Measurements from ENCODE around the gene ACTRT2. TPM values are rescaled to one million over a fixed set of nuclear protein-coding genes. Genes with fewer than 3 reads are reported as not detected.

Gene ACTRT2
- total and polyA plus RNA-seq, 2 donors (not counting 3 experiments of a cell fraction or from before 2014, with no cell fraction given), result not detected

- Histone ChIP-seq H2AFZ (ENCODE audit: low read depth, low read length) (no peak overlapping the region), H3K27me3 (ENCODE audit: control insufficient read depth in 2 of 2, insufficient read depth in 2 of 2, low read length in 2 of 2) (no peaks in the 10 kb centered on the region), H3K4me1 (ENCODE audit: control insufficient read depth, extremely low read depth, insufficient read depth, low read length) (no peaks in the 10 kb centered on the region), H3K36me3 (ENCODE audit: control insufficient read depth in 2 of 2, extremely low read depth in 1 of 2, insufficient read depth in 2 of 2, low read length in 2 of 2) (no peaks in the 10 kb centered on the region), H3K9me1 (replicated peaks; ENCODE audit: control insufficient read depth, extremely low read depth, insufficient read depth, low read length) (no peaks in the 10 kb centered on the region), H3K9ac (replicated peaks; ENCODE audit: extremely low read depth, insufficient read depth, low read length) (no peak overlapping the region), H3K27ac (ENCODE audit: insufficient read depth, low read depth, low read length) (no peak overlapping the region), H3K9me3 (replicated peaks; ENCODE audit: control insufficient read depth, insufficient read depth, low read length) (no peaks in the 10 kb centered on the region), H4K20me1 (replicated peaks; ENCODE audit: control insufficient read depth, extremely low read depth, insufficient read depth, low read length) (no peaks in the 10 kb centered on the region), H3K79me2 (ENCODE audit: control insufficient read depth, insufficient read depth, low read length) (no peaks in the 10 kb centered on the region), H3K4me2 (ENCODE audit: insufficient read depth, low read length) (no peak overlapping the region), H3K4me3 (replicated peaks in 1 of 3; ENCODE audit: insufficient read depth in 1 of 3, low read depth in 1 of 3, low read length in 3 of 3) (no peak overlapping the region)
- FAIRE-seq, result no peak
- no peak for TF ChIP-seq MAX (IDR thresholded peaks at IDR 0.05; ENCODE audit: insufficient read depth, insufficient read length)
- TF ChIP-seq EZH2 (IDR thresholded peaks at IDR 0.05; ENCODE audit: borderline replicate concordance, low read depth, low read length, severe bottlenecking), result no peak
- no peak for TF ChIP-seq MYC (IDR thresholded peaks at IDR 0.05; ENCODE audit: low read depth, low read length)
- TF ChIP-seq POLR2A (IDR thresholded peaks at IDR 0.05; ENCODE audit: low read depth, low read length), result no peak
- no peak for TF ChIP-seq CTCF (IDR thresholded peaks at IDR 0.05; ENCODE audit: extremely low read depth in 1 of 2, insufficient read depth in 1 of 2, low read depth in 1 of 2, low read length in 2 of 2)
- no peak for TF ChIP-seq POLR2AphosphoS5 (IDR thresholded peaks at IDR 0.05; ENCODE audit: insufficient read depth, low read depth, low read length)
- no TSS peak for BruUV-seq (replicated peaks)
- dilution Hi-C loops (cut with MboI; ENCODE audit: extremely low pct_ligation_motif_present, low sequenced_read_pairs), result no loop called here
- POLR2A ChIA-PET, result no interaction called here
- CTCF ChIA-PET, result no interaction called here
- intact Hi-C loops (cut with micrococcal nuclease), result no loop called here
- no peak for DNase-seq (ENCODE audit: low read depth, low spot score)
These were observed 3.2 kb upstream of the ACTRT2 start for GRCh38 chr1:3018051-3018471.

DNA sequence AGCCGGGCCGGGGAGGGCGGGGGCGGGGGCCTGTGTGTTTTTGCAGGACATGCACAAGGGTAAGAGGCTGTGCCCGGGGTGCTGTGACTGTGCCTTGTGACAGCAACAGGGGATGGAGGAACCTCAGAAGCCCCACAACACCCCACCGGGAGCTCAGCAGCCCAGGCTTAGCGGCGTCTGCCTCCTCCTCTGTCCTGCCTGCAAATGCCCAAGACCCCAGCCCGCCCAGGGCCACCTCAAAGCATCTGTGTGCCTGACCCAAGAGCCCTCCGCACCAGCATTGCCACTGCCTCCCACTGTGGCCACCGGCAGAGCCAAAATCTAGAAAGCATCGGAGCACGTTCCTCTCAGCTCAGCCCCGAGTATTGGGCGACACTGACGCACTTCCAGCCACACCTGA lies 2.7 kb upstream of the ACTRT2 start:
- Histone ChIP-seq H3K36me3 (ENCODE audit: control insufficient read depth in 2 of 2, extremely low read depth in 1 of 2, insufficient read depth in 2 of 2, low read length in 2 of 2) (no peaks in the 10 kb centered on the region), H3K27me3 (ENCODE audit: control insufficient read depth in 2 of 2, insufficient read depth in 2 of 2, low read length in 2 of 2) (no peaks in the 10 kb centered on the region)
- dilution Hi-C loops (cut with MboI; ENCODE audit: extremely low pct_ligation_motif_present, low sequenced_read_pairs), result no loop called here

More for the DNA sequence above, 2.7 kb upstream of the ACTRT2 start:
- Histone ChIP-seq H3K9me1 (replicated peaks; ENCODE audit: control insufficient read depth, extremely low read depth, insufficient read depth, low read length) (no peaks in the 10 kb centered on the region), H3K9me3 (replicated peaks; ENCODE audit: control insufficient read depth, insufficient read depth, low read length) (no peaks in the 10 kb centered on the region), H3K4me3 (replicated peaks in 1 of 3; ENCODE audit: insufficient read depth in 1 of 3, low read depth in 1 of 3, low read length in 3 of 3) (no peak overlapping the region), H4K20me1 (replicated peaks; ENCODE audit: control insufficient read depth, extremely low read depth, insufficient read depth, low read length) (no peaks in the 10 kb centered on the region), H3K9ac (replicated peaks; ENCODE audit: extremely low read depth, insufficient read depth, low read length) (no peak overlapping the region), H3K27ac (ENCODE audit: insufficient read depth, low read depth, low read length) (no peak overlapping the region), H3K4me1 (ENCODE audit: control insufficient read depth, extremely low read depth, insufficient read depth, low read length) (no peaks in the 10 kb centered on the region), H3K79me2 (ENCODE audit: control insufficient read depth, insufficient read depth, low read length) (no peaks in the 10 kb centered on the region), H2AFZ (ENCODE audit: low read depth, low read length) (no peak overlapping the region), H3K4me2 (ENCODE audit: insufficient read depth, low read length) (no peak overlapping the region)
- FAIRE-seq (no peak), DNase-seq (ENCODE audit: low read depth, low spot score) (no peak)
- TF ChIP-seq MYC (IDR thresholded peaks at IDR 0.05; ENCODE audit: low read depth, low read length), result no peak
- TF ChIP-seq FOS (IDR thresholded peaks at IDR 0.05; ENCODE audit: borderline replicate concordance, insufficient read depth, low read length), result no peak
- no peak for TF ChIP-seq POLR2A (IDR thresholded peaks at IDR 0.05; ENCODE audit: low read depth, low read length)
- no peak for TF ChIP-seq POLR2AphosphoS5 (IDR thresholded peaks at IDR 0.05; ENCODE audit: insufficient read depth, low read depth, low read length)
- no peak for TF ChIP-seq EZH2 (IDR thresholded peaks at IDR 0.05; ENCODE audit: borderline replicate concordance, low read depth, low read length, severe bottlenecking)
- intact Hi-C loops (cut with micrococcal nuclease), result no loop called here
- ChIA-PET CTCF (no interaction called here), POLR2A (no interaction called here)
- BruUV-seq (replicated peaks), result no TSS peak

Measured in endothelial cell of umbilical vein (primary cell).